ENCODE measurements around the gene VSIG2. TPM values are rescaled to one million over a fixed set of nuclear protein-coding genes. Genes with fewer than 3 reads are reported as not detected.

The VSIG2 gene
- total and polyA plus RNA-seq, 2 experiments from 2014 or later, result 22.9 to 34.3 TPM

- peaks cover 68% of the 10 kb centered on the region for H3K27me3 ChIP-seq
- no peak overlapping the region for H3K4me3 ChIP-seq
- H3K27ac ChIP-seq, result no peak overlapping the region
- H2AFZ ChIP-seq, result no peak overlapping the region
- H3K36me3 ChIP-seq (replicated peaks; ENCODE audit: insufficient read depth, low read depth), result no peaks in the 10 kb centered on the region
- DNase-seq (ENCODE audit: low spot score), result no peak
- TF ChIP-seq EZH2phosphoT487 (IDR thresholded peaks at IDR 0.05; ENCODE audit: low read depth, severe bottlenecking, unreplicated experiment), result no peak
- no peak for TF ChIP-seq EZH2 (IDR thresholded peaks at IDR 0.05; ENCODE audit: borderline replicate concordance)
- TF ChIP-seq, protein P1, sequence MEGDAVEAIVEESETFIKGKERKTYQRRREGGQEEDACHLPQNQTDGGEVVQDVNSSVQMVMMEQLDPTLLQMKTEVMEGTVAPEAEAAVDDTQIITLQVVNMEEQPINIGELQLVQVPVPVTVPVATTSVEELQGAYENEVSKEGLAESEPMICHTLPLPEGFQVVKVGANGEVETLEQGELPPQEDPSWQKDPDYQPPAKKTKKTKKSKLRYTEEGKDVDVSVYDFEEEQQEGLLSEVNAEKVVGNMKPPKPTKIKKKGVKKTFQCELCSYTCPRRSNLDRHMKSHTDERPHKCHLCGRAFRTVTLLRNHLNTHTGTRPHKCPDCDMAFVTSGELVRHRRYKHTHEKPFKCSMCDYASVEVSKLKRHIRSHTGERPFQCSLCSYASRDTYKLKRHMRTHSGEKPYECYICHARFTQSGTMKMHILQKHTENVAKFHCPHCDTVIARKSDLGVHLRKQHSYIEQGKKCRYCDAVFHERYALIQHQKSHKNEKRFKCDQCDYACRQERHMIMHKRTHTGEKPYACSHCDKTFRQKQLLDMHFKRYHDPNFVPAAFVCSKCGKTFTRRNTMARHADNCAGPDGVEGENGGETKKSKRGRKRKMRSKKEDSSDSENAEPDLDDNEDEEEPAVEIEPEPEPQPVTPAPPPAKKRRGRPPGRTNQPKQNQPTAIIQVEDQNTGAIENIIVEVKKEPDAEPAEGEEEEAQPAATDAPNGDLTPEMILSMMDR (IDR thresholded peaks at IDR 0.05; ENCODE audit: poor library complexity), result no peak
- H3K4me2 ChIP-seq, result no peak overlapping the region
- H3K79me2 ChIP-seq, result no peaks in the 10 kb centered on the region
- no peaks in the 10 kb centered on the region for H3K9me2 ChIP-seq (replicated peaks; ENCODE audit: insufficient read depth)
- no peaks in the 10 kb centered on the region for H3K9me3 ChIP-seq (ENCODE audit: low read depth)
- H3K4me1 ChIP-seq (ENCODE audit: insufficient read depth), result peaks cover 17% of the 10 kb centered on the region
- 62% methylated on average over 6 of the region's 6 CpGs for WGBS (ENCODE audit: low lambda C conversion rate, missing lambda C conversion rate)
- H4K20me1 ChIP-seq (ENCODE audit: insufficient read depth, poor library complexity, severe bottlenecking), result peaks cover 12% of the 10 kb centered on the region
Observed at GRCh38 chr11:124756753-124757227, 4.7 kb upstream of the VSIG2 start.

DNA sequence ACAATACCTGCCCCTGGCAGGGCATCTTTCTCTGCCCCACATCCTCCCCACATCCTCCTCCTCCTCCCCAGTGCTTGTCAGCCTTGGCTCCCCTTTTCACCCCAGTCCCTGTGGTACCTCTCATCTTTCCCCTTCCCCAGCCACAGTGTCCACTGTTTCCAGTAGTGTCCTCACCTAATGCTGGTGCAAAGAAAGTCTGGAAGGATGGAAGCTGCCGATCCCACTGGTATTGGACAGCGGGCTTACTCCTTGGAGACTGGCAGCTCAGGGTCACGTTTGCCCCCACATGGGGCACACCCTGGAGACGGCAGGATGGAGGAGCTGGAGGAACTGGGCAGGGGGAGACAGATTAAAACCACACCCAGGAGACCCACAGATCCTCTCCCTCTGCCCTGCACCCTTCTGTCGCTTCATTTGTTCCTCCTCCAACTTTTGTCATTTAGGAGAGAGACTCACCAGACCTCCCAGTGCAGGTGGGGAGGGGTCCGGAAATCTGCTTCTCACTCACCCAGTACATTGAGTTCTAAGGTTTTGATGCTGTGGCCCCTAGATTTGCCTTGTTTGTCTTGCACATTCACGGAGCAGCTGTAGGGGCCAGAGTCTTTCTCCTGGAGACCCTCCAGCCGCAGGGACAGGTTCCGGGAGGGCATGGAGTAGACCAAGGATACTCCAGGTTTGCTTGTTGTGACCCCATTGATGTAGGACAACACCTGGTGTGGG, 4.1 kb upstream of the VSIG2 start:
- Histone ChIP-seq H3K27ac (no peak overlapping the region), H3K79me2 (no peaks in the 10 kb centered on the region), H4K20me1 (ENCODE audit: insufficient read depth, poor library complexity, severe bottlenecking) (peaks cover 7% of the 10 kb centered on the region), H3K9me2 (replicated peaks; ENCODE audit: insufficient read depth) (no peaks in the 10 kb centered on the region), H2AFZ (no peak overlapping the region), H3K4me3 (no peak overlapping the region), H3K36me3 (replicated peaks; ENCODE audit: insufficient read depth, low read depth) (no peaks in the 10 kb centered on the region), H3K4me1 (ENCODE audit: insufficient read depth) (peaks cover 14% of the 10 kb centered on the region), H3K4me2 (no peak overlapping the region), H3K9me3 (ENCODE audit: low read depth) (no peaks in the 10 kb centered on the region), H3K27me3 (peaks cover 68% of the 10 kb centered on the region)
- DNase-seq (ENCODE audit: low spot score), result no peak
- TF ChIP-seq EZH2 (IDR thresholded peaks at IDR 0.05; ENCODE audit: borderline replicate concordance) (no peak), EZH2phosphoT487 (IDR thresholded peaks at IDR 0.05; ENCODE audit: low read depth, severe bottlenecking, unreplicated experiment) (no peak)
- TF ChIP-seq, protein P1 (IDR thresholded peaks at IDR 0.05; ENCODE audit: poor library complexity), result no peak
- WGBS (ENCODE audit: low lambda C conversion rate, missing lambda C conversion rate), result 70% methylated on average over 9 of the region's 9 CpGs

DNA sequence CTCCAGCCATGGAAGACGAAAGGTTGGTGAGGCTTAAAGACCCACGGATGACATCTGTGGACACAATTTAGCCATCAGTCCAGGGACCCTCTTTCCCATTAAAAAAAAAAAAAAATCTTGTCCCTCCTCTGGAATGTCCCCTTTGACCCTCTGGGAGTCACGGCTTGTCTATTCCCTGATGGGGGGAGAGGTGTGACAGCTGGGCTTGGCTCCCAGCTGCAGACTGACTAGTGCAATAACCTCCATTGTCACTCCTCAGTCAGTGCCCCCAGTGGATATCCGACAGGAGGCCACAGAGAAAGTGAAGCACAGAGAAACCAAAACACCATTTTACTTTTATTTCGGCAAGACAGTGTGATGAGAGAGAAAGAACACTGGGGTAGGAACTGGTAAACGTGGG, 2.7 kb upstream of the VSIG2 start:
- TF ChIP-seq, protein P1 (IDR thresholded peaks at IDR 0.05; ENCODE audit: poor library complexity), result no peak
- TF ChIP-seq EZH2 (IDR thresholded peaks at IDR 0.05; ENCODE audit: borderline replicate concordance), result no peak
- TF ChIP-seq EZH2phosphoT487 (IDR thresholded peaks at IDR 0.05; ENCODE audit: low read depth, severe bottlenecking, unreplicated experiment), result no peak
- H3K79me2 ChIP-seq, result no peaks in the 10 kb centered on the region
- H3K4me1 ChIP-seq (ENCODE audit: insufficient read depth), result peaks cover 12% of the 10 kb centered on the region
- no peak overlapping the region for H2AFZ ChIP-seq
- H4K20me1 ChIP-seq (ENCODE audit: insufficient read depth, poor library complexity, severe bottlenecking), result no peaks in the 10 kb centered on the region
- no peak overlapping the region for H3K27ac ChIP-seq
- H3K36me3 ChIP-seq (replicated peaks; ENCODE audit: insufficient read depth, low read depth), result no peaks in the 10 kb centered on the region
- peaks cover 68% of the 10 kb centered on the region for H3K27me3 ChIP-seq
- no peak overlapping the region for H3K4me3 ChIP-seq
- no peak for DNase-seq (ENCODE audit: low spot score)
- 77% methylated on average over 6 of the region's 6 CpGs for WGBS (ENCODE audit: low lambda C conversion rate, missing lambda C conversion rate)
- H3K4me2 ChIP-seq, result no peak overlapping the region
- H3K9me2 ChIP-seq (replicated peaks; ENCODE audit: insufficient read depth), result no peaks in the 10 kb centered on the region
- H3K9me3 ChIP-seq (ENCODE audit: low read depth), result no peaks in the 10 kb centered on the region

All from hepatocyte (in vitro differentiated cells).